ENCODE data around the gene INPP5D. TPM values are rescaled to one million over a fixed set of nuclear protein-coding genes. Genes with fewer than 3 reads are reported as not detected.

The INPP5D gene
- total RNA-seq, 1 experiment from 2014 or later, result not detected

DNA sequence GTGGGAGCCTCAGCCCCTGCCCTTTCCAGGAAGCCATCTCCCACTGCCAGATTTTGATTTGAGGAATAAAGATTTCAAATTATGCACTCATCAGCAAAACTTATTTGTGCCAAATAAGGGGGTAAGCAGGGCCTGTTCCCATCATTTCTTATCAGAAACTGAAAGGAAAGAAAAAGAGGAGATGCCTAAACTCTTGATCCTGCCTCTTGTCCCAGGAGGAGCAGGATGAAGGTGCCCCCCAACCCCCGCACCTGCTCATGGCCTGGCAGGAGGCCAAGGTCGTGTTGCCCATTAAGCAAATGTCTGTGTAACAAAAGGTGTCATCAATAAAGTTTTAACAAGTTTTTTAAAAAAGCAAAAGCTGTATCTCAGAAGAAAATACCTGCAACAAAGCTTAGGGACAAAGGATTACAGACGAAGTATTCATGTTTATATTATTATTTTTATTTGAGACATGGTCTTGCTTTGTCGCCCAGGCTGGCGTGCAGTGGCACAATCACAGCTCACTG is 80.0 kb downstream of the INPP5D start:
- H3K27ac Mint-ChIP-seq (ENCODE audit: unreplicated experiment), result no peak overlapping the region
- no peak for DNase-seq
- H3K27me3 Mint-ChIP-seq (ENCODE audit: unreplicated experiment), result peaks cover 44% of the 10 kb centered on the region
- TF ChIP-seq, protein P1, sequence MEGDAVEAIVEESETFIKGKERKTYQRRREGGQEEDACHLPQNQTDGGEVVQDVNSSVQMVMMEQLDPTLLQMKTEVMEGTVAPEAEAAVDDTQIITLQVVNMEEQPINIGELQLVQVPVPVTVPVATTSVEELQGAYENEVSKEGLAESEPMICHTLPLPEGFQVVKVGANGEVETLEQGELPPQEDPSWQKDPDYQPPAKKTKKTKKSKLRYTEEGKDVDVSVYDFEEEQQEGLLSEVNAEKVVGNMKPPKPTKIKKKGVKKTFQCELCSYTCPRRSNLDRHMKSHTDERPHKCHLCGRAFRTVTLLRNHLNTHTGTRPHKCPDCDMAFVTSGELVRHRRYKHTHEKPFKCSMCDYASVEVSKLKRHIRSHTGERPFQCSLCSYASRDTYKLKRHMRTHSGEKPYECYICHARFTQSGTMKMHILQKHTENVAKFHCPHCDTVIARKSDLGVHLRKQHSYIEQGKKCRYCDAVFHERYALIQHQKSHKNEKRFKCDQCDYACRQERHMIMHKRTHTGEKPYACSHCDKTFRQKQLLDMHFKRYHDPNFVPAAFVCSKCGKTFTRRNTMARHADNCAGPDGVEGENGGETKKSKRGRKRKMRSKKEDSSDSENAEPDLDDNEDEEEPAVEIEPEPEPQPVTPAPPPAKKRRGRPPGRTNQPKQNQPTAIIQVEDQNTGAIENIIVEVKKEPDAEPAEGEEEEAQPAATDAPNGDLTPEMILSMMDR (IDR thresholded peaks at IDR 0.05; ENCODE audit: unreplicated experiment), result no peak
- intact Hi-C loops (cut with micrococcal nuclease; ENCODE audit: unreplicated experiment), result no loop called here
- BruUV-seq (replicated peaks), result no TSS peak
- CTCF ChIA-PET, result no interaction called here
- no peak overlapping the region for H3K4me3 Mint-ChIP-seq (ENCODE audit: low read depth, unreplicated experiment)
- H3K9me3 Mint-ChIP-seq (ENCODE audit: low read depth, unreplicated experiment), result no peaks in the 10 kb centered on the region
- no peaks in the 10 kb centered on the region for H3K36me3 Mint-ChIP-seq (ENCODE audit: insufficient read depth, unreplicated experiment)
- no peaks in the 10 kb centered on the region for H3K4me1 Mint-ChIP-seq (ENCODE audit: low read depth, unreplicated experiment)

DNA sequence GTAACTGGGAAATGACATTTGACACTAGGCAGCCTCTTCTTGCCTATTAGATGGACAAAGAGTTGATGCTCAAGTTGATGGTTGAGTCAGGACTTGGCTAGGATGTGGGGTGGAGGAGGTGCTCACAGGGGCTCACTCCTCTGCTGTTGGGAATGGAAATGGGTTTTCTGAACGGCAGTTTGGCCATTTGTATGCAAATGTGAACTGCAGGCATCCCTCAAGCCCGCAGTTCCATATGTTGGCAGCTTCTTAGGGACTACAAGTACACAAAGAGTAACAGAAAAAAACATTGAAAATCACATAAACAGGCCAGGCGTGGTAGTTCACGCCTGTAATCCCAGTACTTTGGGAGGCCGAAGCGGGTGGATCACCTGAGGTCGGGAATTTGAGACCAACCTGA is 80.8 kb downstream of the INPP5D start:
- TF ChIP-seq, protein P1 (IDR thresholded peaks at IDR 0.05; ENCODE audit: unreplicated experiment), result no peak
- intact Hi-C loops (cut with micrococcal nuclease; ENCODE audit: unreplicated experiment), result no loop called here
- BruUV-seq (replicated peaks), result no TSS peak
- H3K36me3 Mint-ChIP-seq (ENCODE audit: insufficient read depth, unreplicated experiment), result no peaks in the 10 kb centered on the region
- no peaks in the 10 kb centered on the region for H3K9me3 Mint-ChIP-seq (ENCODE audit: low read depth, unreplicated experiment)
- no peak overlapping the region for H3K27ac Mint-ChIP-seq (ENCODE audit: unreplicated experiment)
- no peaks in the 10 kb centered on the region for H3K4me1 Mint-ChIP-seq (ENCODE audit: low read depth, unreplicated experiment)
- no peak for DNase-seq
- no peak overlapping the region for H3K4me3 Mint-ChIP-seq (ENCODE audit: low read depth, unreplicated experiment)
- H3K27me3 Mint-ChIP-seq (ENCODE audit: unreplicated experiment), result peaks cover 53% of the 10 kb centered on the region
- CTCF ChIA-PET, result no interaction called here

DNA sequence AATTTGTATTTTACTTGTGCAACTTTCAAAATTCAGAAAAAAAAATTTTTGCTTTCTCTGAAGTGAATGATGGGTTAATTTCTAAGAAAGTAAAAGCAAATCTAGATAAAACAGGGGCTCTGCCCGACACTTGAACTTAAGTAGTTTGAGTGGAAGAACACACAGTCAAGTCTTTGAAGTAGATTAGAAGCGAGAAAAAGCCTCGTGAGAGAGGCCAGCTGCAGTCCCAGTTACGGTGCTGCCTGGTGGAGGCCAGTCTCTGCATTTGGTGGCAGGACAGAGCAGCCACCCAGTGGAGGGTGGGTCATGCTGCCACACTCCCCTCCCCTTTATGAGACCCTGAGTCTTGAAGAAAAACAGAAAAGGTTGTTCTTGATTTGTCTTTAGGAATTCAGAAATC is 81.8 kb downstream of the INPP5D start:
- TF ChIP-seq, protein P1 (IDR thresholded peaks at IDR 0.05; ENCODE audit: unreplicated experiment), result no peak

DNA sequence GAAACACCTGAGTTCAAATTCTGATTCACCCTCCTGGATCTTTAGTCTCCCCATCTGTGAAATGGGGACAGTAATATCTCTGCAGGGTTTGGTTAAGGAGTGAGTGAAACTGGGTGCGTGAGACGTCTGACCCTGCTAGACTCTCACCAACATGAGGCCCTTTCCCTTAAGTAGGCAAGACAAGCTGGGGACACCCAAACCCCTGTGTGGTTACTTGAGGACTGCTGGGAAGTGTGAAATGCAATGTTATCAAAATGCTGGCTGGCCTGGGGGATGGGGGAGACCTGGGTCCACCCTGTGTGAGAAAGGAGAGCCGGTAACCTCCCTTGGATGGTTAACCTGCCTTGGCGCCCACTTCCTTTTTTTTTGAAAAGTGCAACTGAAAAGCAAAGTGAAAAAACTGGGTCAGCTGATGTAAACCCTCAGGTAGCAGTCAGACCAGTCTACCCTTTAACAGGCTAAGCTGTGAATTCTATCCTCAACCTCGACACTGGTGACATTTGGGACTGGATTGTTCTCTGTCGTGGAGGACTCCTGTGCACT is 82.3 kb downstream of the INPP5D start:
- no TSS peak for BruUV-seq (replicated peaks)
- CTCF ChIA-PET, result no interaction called here
- Mint-ChIP-seq H3K27me3 (ENCODE audit: unreplicated experiment) (peaks cover 67% of the 10 kb centered on the region), H3K4me1 (ENCODE audit: low read depth, unreplicated experiment) (no peaks in the 10 kb centered on the region), H3K9me3 (ENCODE audit: low read depth, unreplicated experiment) (no peaks in the 10 kb centered on the region), H3K36me3 (ENCODE audit: insufficient read depth, unreplicated experiment) (no peaks in the 10 kb centered on the region), H3K27ac (ENCODE audit: unreplicated experiment) (no peak overlapping the region), H3K4me3 (ENCODE audit: low read depth, unreplicated experiment) (no peak overlapping the region)
- TF ChIP-seq, protein P1 (IDR thresholded peaks at IDR 0.05; ENCODE audit: unreplicated experiment), result no peak
- intact Hi-C loops (cut with micrococcal nuclease; ENCODE audit: unreplicated experiment), result no loop called here
- DNase-seq, result no peak

More for the DNA sequence above, 81.8 kb downstream of the INPP5D start:
- H3K4me1 Mint-ChIP-seq (ENCODE audit: low read depth, unreplicated experiment), result no peaks in the 10 kb centered on the region
- peaks cover 62% of the 10 kb centered on the region for H3K27me3 Mint-ChIP-seq (ENCODE audit: unreplicated experiment)
- CTCF ChIA-PET, result no interaction called here
- H3K4me3 Mint-ChIP-seq (ENCODE audit: low read depth, unreplicated experiment), result no peak overlapping the region
- DNase-seq, result no peak
- H3K9me3 Mint-ChIP-seq (ENCODE audit: low read depth, unreplicated experiment), result no peaks in the 10 kb centered on the region
- H3K36me3 Mint-ChIP-seq (ENCODE audit: insufficient read depth, unreplicated experiment), result no peaks in the 10 kb centered on the region
- intact Hi-C loops (cut with micrococcal nuclease; ENCODE audit: unreplicated experiment), result no loop called here
- BruUV-seq (replicated peaks), result no TSS peak
- no peak overlapping the region for H3K27ac Mint-ChIP-seq (ENCODE audit: unreplicated experiment)

Measured in Calu3 (cell line).